Ovary (tissue), 9 donors: Measurements from ENCODE around the gene FAM163B. TPM values are rescaled to one million over a fixed set of nuclear protein-coding genes. Genes with fewer than 3 reads are reported as not detected.
A peak's percentile ranks its signal among the peaks of the same experiment; 100 is the strongest.

Experiments used
- DNase-seq, 5 donors: peaks; one replicate each; pipeline ENCODE4 v3.0.0-alpha.2; 2019 to 2020
- H3K27ac ChIP-seq, 2 donors: fragments of 200-600 bp; one replicate each; pipeline versions ENCODE4 v1.5.1 to v1.8.0; 2019 to 2022
- H3K27me3 ChIP-seq: fragments of 200-600 bp; one replicate; pipeline ENCODE4 v1.8.0; 2022
- H3K36me3 ChIP-seq: fragments of 200-600 bp; sonication (generic); one replicate; pipeline ENCODE4 v1.5.1; 2019
- H3K4me1 ChIP-seq: one replicate; pipeline ENCODE4 v1.8.1; 2013; ENCODE audit warnings: mild to moderate bottlenecking, moderate library complexity; ENCODE audit not compliant: insufficient read depth
- H3K4me3 ChIP-seq: fragments of 200-600 bp; sonication (generic); one replicate; pipeline ENCODE4 v1.5.1; 2017
- H3K9me3 ChIP-seq, 2 donors: fragments of 200-600 bp in 1 of 2; sonication (generic) in 1 of 2; one replicate each; pipeline versions ENCODE4 v1.5.1 to v1.8.1; 2013 to 2019; ENCODE audit warnings: mild to moderate bottlenecking in 1 of 2, moderate library complexity in 1 of 2
- CTCF ChIP-seq, 3 donors: fragments of 450-650 bp in 2 of 3; fragments of 200-600 bp in 1 of 3; IDR thresholded peaks; one replicate each; pipeline versions ENCODE4 v1.5.1 to v1.8.0; 2016 to 2022; ENCODE audit warnings: antibody characterized with exemption in 3 of 3, mild to moderate bottlenecking in 1 of 3
- EP300 ChIP-seq: sonication (generic); formaldehyde crosslinking; IDR thresholded peaks from one replicate; pipeline ENCODE4 v1.6.1; 2017; ENCODE audit warnings: antibody characterized with exemption
- POLR2A ChIP-seq: fragments of 450-650 bp; IDR thresholded peaks from one replicate; pipeline ENCODE4 v1.6.1; 2017; ENCODE audit warnings: antibody characterized with exemption, mild to moderate bottlenecking, moderate library complexity
- WGBS, 3 donors: extraction: QIAGEN DNeasy Blood & Tissue Kit in 1 of 3; methylation state at CpG; one replicate each; pipeline versions ENCODE4 v1.1.5 to v1.1.7; 2013 to 2017; 5-methylcytosine and 5-hydroxymethylcytosine counted together
- intact Hi-C, 4 donors: fragments of 100-400 bp; cut with DNase I; formaldehyde crosslinking; loops; one replicate each; pipeline versions ENCODE4 v1.11.0 to v1.15.1; 2022 to 2023
- polyA plus RNA-seq, 2 donors: library from polyadenylated mRNA; stranded (reverse); fragments of 200-250 nt in 1 of 2; fragments of 350-450 nt in 1 of 2; fragmentation: Illumina TruSeq in 1 of 2; extraction: RNeasy Lipid Tissue Mini Kit (QIAGEN cat#74804) in 1 of 2; gene quantifications; one replicate each; pipeline ENCODE4 v1.2.3, GENCODE V29; 2013 to 2014
- total RNA-seq, 7 donors: library from RNA; depleted of rRNA in 2 of 7; stranded (reverse); fragments of >200 nt in 2 of 7; fragmentation: NEBNext Ultra II Directional in 3 of 7; extraction: Animal tissue kit (Norgen Biotek cat#: 25700) in 3 of 7; gene quantifications; one replicate each; pipeline versions ENCODE4 v1.1.0 to v1.2.4, GENCODE V29; 2016 to 2023
- donor health status: DM: no; HTN: no; CAD: no; lungs with moderate emphysema.
- donor health status: DM: no; HTN: no; CAD: no.
- donor health status: Bipolar disorder and iron deficiency.
- donor health status: DM: yes; HTN: yes; CAD: no.
- donor health status: DM: no; HTN: no; CAD: no.
- donor health status: DM: yes; HTN: yes; CAD: no.

FAM163B gene
- total and polyA plus RNA-seq, 9 donors, result 0.21 to 0.30 TPM; not detected in 7

- Histone ChIP-seq H3K4me1 (peaks cover 6% of the 10 kb centered on the region), H3K9me3 (no peaks in the 10 kb centered on the region), H3K4me3 (peak overlapping the region; percentile 8), H3K27me3 (no peaks in the 10 kb centered on the region), H3K27ac (peak overlapping the region in 1 of 2 donors; percentile 75), H3K36me3 (no peaks in the 10 kb centered on the region)
- WGBS, 3 donors, result 18 to 19% (median 19%) methylated on average over 34 of the region's 34 CpGs
- intact Hi-C loops, result no loop called here
- DNase-seq, result peak; percentile 71 to 77 (median 72)
- no peak for TF ChIP-seq CTCF (IDR thresholded peaks at IDR 0.05)
- no peak for TF ChIP-seq EP300
- peak; percentile 66 for TF ChIP-seq POLR2A
Observed at GRCh38 chr9:133576875-133577736, 32.1 kb downstream of the FAM163B start.

GRCh38 chr9:133576031-133576874, 32.9 kb downstream of the FAM163B start:
- Histone ChIP-seq H3K27ac (peak overlapping the region in 1 of 2 donors; percentile 75), H3K27me3 (no peaks in the 10 kb centered on the region), H3K9me3 (no peaks in the 10 kb centered on the region), H3K4me3 (peak overlapping the region; percentile 8), H3K36me3 (no peaks in the 10 kb centered on the region), H3K4me1 (peaks cover 2% of the 10 kb centered on the region)
- WGBS, 3 donors, result 59 to 70% (median 68%) methylated on average over 23 of the region's 23 CpGs
- TF ChIP-seq POLR2A (no peak), EP300 (no peak), CTCF (IDR thresholded peaks at IDR 0.05) (no peak)
- intact Hi-C loops, result no loop called here
- no peak for DNase-seq

GRCh38 chr9:133575186-133576030, 33.8 kb downstream of the FAM163B start:
- no peaks in the 10 kb centered on the region for H3K27me3 ChIP-seq
- no peak overlapping the region for H3K4me3 ChIP-seq
- no peak for TF ChIP-seq EP300
- TF ChIP-seq CTCF (IDR thresholded peaks at IDR 0.05), result no peak
- TF ChIP-seq POLR2A, result no peak
- H3K9me3 ChIP-seq, result no peaks in the 10 kb centered on the region
- intact Hi-C loops, result no loop called here
- 85 to 91% (median 86%) methylated on average over 28 to 32 of the region's 32 CpGs for WGBS, 3 donors
- no peak overlapping the region for H3K27ac ChIP-seq
- DNase-seq, result no peak
- H3K4me1 ChIP-seq, result peaks cover 2% of the 10 kb centered on the region
- no peaks in the 10 kb centered on the region for H3K36me3 ChIP-seq

GRCh38 chr9:133574771-133575170, 34.4 kb downstream of the FAM163B start:
- Histone ChIP-seq H3K4me1 (peaks cover 2% of the 10 kb centered on the region), H3K27me3 (no peaks in the 10 kb centered on the region), H3K4me3 (no peak overlapping the region), H3K27ac (no peak overlapping the region), H3K36me3 (no peaks in the 10 kb centered on the region), H3K9me3 (no peaks in the 10 kb centered on the region)
- TF ChIP-seq CTCF (IDR thresholded peaks at IDR 0.05) (no peak), POLR2A (no peak)
- WGBS, 3 donors, result 85 to 96% (median 85%) methylated on average over 13 to 17 of the region's 17 CpGs
- intact Hi-C loops, result no loop called here
- no peak for DNase-seq
